Measurements from ENCODE around the gene RPL18A.

DNA sequence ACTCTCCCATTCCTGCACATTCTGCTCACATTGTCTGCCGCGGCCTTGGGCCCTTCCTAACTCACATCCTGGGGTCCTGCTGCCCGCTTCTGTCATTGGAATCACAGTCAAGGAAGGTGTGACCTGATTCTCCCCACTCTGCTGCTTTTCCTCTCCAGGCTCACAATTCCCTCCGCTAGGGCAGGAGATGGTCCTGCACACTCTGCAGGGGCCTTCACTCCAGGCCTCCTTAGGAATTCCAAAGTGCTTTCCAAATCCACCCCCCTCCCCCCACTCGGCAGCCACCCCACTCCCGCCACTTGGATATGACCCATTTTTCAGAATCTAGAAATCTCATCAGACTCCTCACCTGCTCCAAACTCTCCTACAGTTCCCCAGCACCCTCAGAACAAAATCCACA lies 9.0 kb downstream of the RPL18A start:
- TF ChIP-seq, protein P1, sequence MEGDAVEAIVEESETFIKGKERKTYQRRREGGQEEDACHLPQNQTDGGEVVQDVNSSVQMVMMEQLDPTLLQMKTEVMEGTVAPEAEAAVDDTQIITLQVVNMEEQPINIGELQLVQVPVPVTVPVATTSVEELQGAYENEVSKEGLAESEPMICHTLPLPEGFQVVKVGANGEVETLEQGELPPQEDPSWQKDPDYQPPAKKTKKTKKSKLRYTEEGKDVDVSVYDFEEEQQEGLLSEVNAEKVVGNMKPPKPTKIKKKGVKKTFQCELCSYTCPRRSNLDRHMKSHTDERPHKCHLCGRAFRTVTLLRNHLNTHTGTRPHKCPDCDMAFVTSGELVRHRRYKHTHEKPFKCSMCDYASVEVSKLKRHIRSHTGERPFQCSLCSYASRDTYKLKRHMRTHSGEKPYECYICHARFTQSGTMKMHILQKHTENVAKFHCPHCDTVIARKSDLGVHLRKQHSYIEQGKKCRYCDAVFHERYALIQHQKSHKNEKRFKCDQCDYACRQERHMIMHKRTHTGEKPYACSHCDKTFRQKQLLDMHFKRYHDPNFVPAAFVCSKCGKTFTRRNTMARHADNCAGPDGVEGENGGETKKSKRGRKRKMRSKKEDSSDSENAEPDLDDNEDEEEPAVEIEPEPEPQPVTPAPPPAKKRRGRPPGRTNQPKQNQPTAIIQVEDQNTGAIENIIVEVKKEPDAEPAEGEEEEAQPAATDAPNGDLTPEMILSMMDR (conservative IDR thresholded peaks at IDR 0.05; ENCODE audit: low read length), result no peak
- TF ChIP-seq EZH2phosphoT487 (IDR thresholded peaks at IDR 0.05; ENCODE audit: borderline replicate concordance, low read depth, low read length), result no peak

Data from OCI-LY7 (cell line).